ENCODE results near the gene DHPS. TPM values are rescaled to one million over a fixed set of nuclear protein-coding genes. Genes with fewer than 3 reads are reported as not detected.

The DHPS gene
- total and polyA plus RNA-seq, 2 of the 13 experiments (the other 11 are each of a cell fraction or from before 2014, with no cell fraction given): 43.3 to 84.3 TPM

GRCh38 chr19:12639901-12640613, 41.6 kb downstream of the DHPS start (continued):
- no peak for TF ChIP-seq STAT5B (CRISPR knock-in tag; IDR thresholded peaks at IDR 0.05)
- no peak for TF ChIP-seq MYPOP (CRISPR knock-in tag; IDR thresholded peaks at IDR 0.05)
- no peak for TF ChIP-seq ZNF276 (CRISPR knock-in tag; IDR thresholded peaks at IDR 0.05; ENCODE audit: low read depth)
- TF ChIP-seq FOSL1 (CRISPR knock-in tag; IDR thresholded peaks at IDR 0.05; ENCODE audit: borderline replicate concordance): no peak
- no peak for TF ChIP-seq ZMAT5 (CRISPR knock-in tag; IDR thresholded peaks at IDR 0.05; ENCODE audit: borderline replicate concordance, low read depth)
- TF ChIP-seq MTA3 (CRISPR knock-in tag; IDR thresholded peaks at IDR 0.05): no peak
- no peak for TF ChIP-seq DDIT3 (CRISPR knock-in tag; IDR thresholded peaks at IDR 0.05)
- TF ChIP-seq ZNF724P (CRISPR knock-in tag; IDR thresholded peaks at IDR 0.05; ENCODE audit: borderline replicate concordance): no peak
- no peak for TF ChIP-seq ZNF737 (CRISPR knock-in tag; IDR thresholded peaks at IDR 0.05; ENCODE audit: borderline replicate concordance)
- TF ChIP-seq, protein P1, sequence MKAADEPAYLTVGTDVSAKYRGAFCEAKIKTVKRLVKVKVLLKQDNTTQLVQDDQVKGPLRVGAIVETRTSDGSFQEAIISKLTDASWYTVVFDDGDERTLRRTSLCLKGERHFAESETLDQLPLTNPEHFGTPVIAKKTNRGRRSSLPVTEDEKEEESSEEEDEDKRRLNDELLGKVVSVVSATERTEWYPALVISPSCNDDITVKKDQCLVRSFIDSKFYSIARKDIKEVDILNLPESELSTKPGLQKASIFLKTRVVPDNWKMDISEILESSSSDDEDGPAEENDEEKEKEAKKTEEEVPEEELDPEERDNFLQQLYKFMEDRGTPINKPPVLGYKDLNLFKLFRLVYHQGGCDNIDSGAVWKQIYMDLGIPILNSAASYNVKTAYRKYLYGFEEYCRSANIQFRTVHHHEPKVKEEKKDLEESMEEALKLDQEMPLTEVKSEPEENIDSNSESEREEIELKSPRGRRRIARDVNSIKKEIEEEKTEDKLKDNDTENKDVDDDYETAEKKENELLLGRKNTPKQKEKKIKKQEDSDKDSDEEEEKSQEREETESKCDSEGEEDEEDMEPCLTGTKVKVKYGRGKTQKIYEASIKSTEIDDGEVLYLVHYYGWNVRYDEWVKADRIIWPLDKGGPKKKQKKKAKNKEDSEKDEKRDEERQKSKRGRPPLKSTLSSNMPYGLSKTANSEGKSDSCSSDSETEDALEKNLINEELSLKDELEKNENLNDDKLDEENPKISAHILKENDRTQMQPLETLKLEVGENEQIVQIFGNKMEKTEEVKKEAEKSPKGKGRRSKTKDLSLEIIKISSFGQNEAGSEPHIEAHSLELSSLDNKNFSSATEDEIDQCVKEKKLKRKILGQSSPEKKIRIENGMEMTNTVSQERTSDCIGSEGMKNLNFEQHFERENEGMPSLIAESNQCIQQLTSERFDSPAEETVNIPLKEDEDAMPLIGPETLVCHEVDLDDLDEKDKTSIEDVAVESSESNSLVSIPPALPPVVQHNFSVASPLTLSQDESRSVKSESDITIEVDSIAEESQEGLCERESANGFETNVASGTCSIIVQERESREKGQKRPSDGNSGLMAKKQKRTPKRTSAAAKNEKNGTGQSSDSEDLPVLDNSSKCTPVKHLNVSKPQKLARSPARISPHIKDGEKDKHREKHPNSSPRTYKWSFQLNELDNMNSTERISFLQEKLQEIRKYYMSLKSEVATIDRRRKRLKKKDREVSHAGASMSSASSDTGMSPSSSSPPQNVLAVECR (CRISPR knock-in tag; IDR thresholded peaks at IDR 0.05; ENCODE audit: borderline replicate concordance): peak; percentile 35; the same call in 1 of the 2 replicates
- no peak for TF ChIP-seq ZFP36L1 (CRISPR knock-in tag; IDR thresholded peaks at IDR 0.05)
- TF ChIP-seq ZNF430 (CRISPR knock-in tag; IDR thresholded peaks at IDR 0.05): no peak
- TF ChIP-seq TMF1 (CRISPR knock-in tag; IDR thresholded peaks at IDR 0.05; ENCODE audit: low read depth): no peak
